ENCODE data around the gene NEGR1.

GRCh38 chr1:71521655-71522264 lies 760.6 kb downstream of the NEGR1 start:
- TF ChIP-seq CTCF (IDR thresholded peaks at IDR 0.05), result peak in 5 of 6 experiments; percentile 32 to 56 (median 52)
- TF ChIP-seq POLR2A (IDR thresholded peaks at IDR 0.05), result no peak

Data from upper lobe of left lung (tissue), 4 donors.